ENCODE results near the gene TRIM5.
"Not testable (repeated sequence)": the region's sequence is repeated elsewhere in the genome, so short reads cannot be mapped to it uniquely, and the experiment has no call there.

The TRIM5 gene

GRCh38 chr11:5689551-5689983 is 4.7 kb upstream of the TRIM5 start, which contains the start of gene TRIM22:
TSS of gene TRIM22 (plus strand) at chr11:5689790. CDS start at chr11:5696233, 6,443 bp downstream.
- no peak for DNase-seq (ENCODE audit: low read depth in 2 of 3, low spot score in 2 of 3)

- DNase-seq (ENCODE audit: low read depth in 2 of 3, low spot score in 2 of 3), result no peak
These were observed 3.6 kb upstream of the TRIM5 start for GRCh38 chr11:5688482-5688881.

GRCh38 chr11:5686426-5686825 is 1.6 kb upstream of the TRIM5 start:
- DNase-seq (ENCODE audit: low read depth in 2 of 3, low spot score in 2 of 3), result no peak

GRCh38 chr11:5684036-5684645 is 733 bp downstream of the TRIM5 start:
- no peak for DNase-seq (ENCODE audit: low read depth in 2 of 3, low spot score in 2 of 3)

GRCh38 chr11:5683620-5684019 is 1.3 kb downstream of the TRIM5 start:
- DNase-seq (ENCODE audit: low read depth in 2 of 3, low spot score in 2 of 3), result not testable (repeated sequence)

GRCh38 chr11:5682890-5683441 is 1.9 kb downstream of the TRIM5 start:
- DNase-seq (ENCODE audit: low read depth in 2 of 3, low spot score in 2 of 3), result not testable (repeated sequence)

GRCh38 chr11:5679811-5680210 is 5.1 kb downstream of the TRIM5 start:
- no peak for DNase-seq (ENCODE audit: low read depth in 2 of 3, low spot score in 2 of 3)

GRCh38 chr11:5674391-5674790 is 10.5 kb downstream of the TRIM5 start:
- DNase-seq (ENCODE audit: low read depth in 2 of 3, low spot score in 2 of 3), result no peak

GRCh38 chr11:5671831-5672230 is 13.0 kb downstream of the TRIM5 start:
- no peak for DNase-seq (ENCODE audit: low read depth in 2 of 3, low spot score in 2 of 3)

GRCh38 chr11:5666402-5666793 is 18.5 kb downstream of the TRIM5 start:
- no peak for DNase-seq (ENCODE audit: low read depth in 2 of 3, low spot score in 2 of 3)

GRCh38 chr11:5665746-5666401 is 19.0 kb downstream of the TRIM5 start:
- DNase-seq (ENCODE audit: low read depth in 2 of 3, low spot score in 2 of 3), result no peak

- no peak for DNase-seq (ENCODE audit: low read depth in 2 of 3, low spot score in 2 of 3)
These were observed 19.8 kb downstream of the TRIM5 start for GRCh38 chr11:5665051-5665570.

- DNase-seq (ENCODE audit: low read depth in 2 of 3, low spot score in 2 of 3), result no peak
These were observed 21.4 kb downstream of the TRIM5 start for GRCh38 chr11:5663511-5663910.

GRCh38 chr11:5658318-5658717 is 26.6 kb downstream of the TRIM5 start:
- no peak for DNase-seq (ENCODE audit: low read depth in 2 of 3, low spot score in 2 of 3)

- not testable (repeated sequence) for DNase-seq (ENCODE audit: low read depth in 2 of 3, low spot score in 2 of 3)
These were observed 27.9 kb downstream of the TRIM5 start for GRCh38 chr11:5656956-5657355.

GRCh38 chr11:5655474-5655873 is 29.4 kb downstream of the TRIM5 start:
- no peak for DNase-seq (ENCODE audit: low read depth in 2 of 3, low spot score in 2 of 3)

GRCh38 chr11:5646139-5646538 is 38.7 kb downstream of the TRIM5 start:
- no peak for DNase-seq (ENCODE audit: low read depth in 2 of 3, low spot score in 2 of 3)

GRCh38 chr11:5643585-5643984 is 41.3 kb downstream of the TRIM5 start:
- DNase-seq (ENCODE audit: low read depth in 2 of 3, low spot score in 2 of 3), result no peak

GRCh38 chr11:5639953-5640352 is 44.9 kb downstream of the TRIM5 start:
- no peak for DNase-seq (ENCODE audit: low read depth in 2 of 3, low spot score in 2 of 3)

GRCh38 chr11:5631969-5632635 is 52.8 kb downstream of the TRIM5 start:
- DNase-seq (ENCODE audit: low read depth in 2 of 3, low spot score in 2 of 3), result no peak

- DNase-seq (ENCODE audit: low read depth in 2 of 3, low spot score in 2 of 3), result no peak
These were observed 53.5 kb downstream of the TRIM5 start for GRCh38 chr11:5631417-5631816.

- no peak for DNase-seq (ENCODE audit: low read depth in 2 of 3, low spot score in 2 of 3)
These were observed 58.7 kb downstream of the TRIM5 start for GRCh38 chr11:5626196-5626595.

Data from activated CD8-positive, alpha-beta memory T cell treated with anti-CD3 and anti-CD28 coated beads for 48 hours (primary cell).